ENCODE data around the gene ZNF492.
"Not testable (repeated sequence)": the region's sequence is repeated elsewhere in the genome, so short reads cannot be mapped to it uniquely, and the experiment has no call there.

The ZNF492 gene

DNA sequence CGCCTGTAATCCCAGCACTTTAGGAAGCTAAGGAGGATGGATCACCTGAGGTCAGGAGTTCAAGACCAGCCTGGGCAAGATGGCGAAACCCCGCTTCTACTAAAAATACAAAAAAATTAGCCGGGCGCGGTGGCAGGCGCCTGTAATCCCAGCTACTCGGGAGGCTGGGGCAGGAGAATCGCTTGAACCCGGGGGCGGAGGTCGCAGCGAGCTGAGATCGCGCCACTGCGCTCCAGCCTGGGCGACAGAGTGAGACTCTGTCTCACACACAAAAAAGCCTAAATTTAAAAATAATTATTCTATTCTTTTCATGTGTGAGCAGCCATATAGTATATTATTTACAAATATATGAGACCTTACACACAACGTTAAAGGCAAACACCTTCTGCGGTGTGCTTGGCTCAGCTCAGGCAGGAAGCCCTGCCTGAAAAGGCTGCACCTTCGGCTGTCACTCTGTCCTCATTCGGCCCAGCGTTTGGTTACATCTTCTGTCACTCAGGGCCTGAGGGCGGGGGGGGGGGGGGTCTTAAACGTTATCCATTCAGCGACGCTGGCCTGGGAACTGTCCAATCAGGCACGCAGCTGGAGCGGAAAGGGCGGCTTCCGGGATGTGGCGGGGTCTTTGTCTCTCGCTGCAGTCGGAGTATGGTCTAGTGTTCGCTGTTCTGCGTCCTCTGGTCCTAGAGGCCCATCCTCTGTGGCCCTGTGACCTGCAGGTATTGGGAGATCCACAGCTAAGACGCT, at the start of gene ZNF492:
ZNF492 (plus strand) TSS at position 619 of the 744 bp plus-strand sequence. CDS start 19,076 bp downstream, outside the sequence.
- peak; percentile 67 for DNase-seq

DNA sequence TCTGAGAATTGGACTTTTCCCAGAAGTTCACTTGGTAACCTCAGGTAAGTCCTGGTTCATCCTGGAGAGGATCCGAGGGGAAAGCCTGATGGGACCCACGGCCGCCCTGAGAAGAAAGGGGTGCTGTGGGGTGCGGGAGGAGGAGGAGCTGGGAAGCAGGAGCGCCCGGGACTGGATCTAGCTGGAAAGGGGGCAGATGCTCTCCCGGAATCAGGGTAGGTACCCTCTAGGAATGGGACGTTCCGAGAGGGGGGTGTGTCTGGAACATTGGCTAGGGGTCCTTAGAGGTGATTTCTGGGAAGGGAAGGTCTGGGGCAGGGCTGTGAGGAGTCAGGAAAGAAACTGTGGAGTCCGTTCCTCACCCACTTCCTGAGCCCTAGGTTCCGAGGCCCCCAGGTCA, 38.7 kb upstream of the ZNF492 start:
- DNase-seq = no peak

DNA sequence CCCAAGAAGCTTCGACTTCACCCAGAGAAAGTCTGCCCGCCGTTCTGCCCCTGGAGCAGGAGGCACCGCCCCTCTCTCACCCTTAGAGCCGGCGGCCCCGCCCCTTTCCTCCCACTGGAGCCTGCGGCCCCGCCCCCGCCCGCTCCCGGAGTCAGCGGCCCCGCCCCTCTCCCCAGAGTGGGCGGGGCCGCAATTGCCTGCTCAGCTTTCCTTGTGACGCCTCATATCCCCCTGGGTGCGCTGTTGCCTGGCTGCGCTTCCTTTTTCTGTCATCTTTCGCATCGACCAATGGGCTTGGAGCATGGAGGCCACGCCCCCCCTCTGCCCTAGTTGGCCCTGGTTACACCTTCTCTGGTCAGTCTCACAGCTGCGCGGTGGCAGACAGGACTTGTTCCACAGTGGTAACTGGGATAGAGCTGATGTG, 38.2 kb upstream of the ZNF492 start:
- DNase-seq = no peak

- no peak for DNase-seq
These were observed 33.2 kb upstream of the ZNF492 start for GRCh38 chr19:22600690-22601648.

GRCh38 chr19:22601906-22602630, 32.1 kb upstream of the ZNF492 start:
- DNase-seq = no peak

- no peak for DNase-seq
These were observed 31.4 kb upstream of the ZNF492 start for GRCh38 chr19:22602631-22603272.

DNA sequence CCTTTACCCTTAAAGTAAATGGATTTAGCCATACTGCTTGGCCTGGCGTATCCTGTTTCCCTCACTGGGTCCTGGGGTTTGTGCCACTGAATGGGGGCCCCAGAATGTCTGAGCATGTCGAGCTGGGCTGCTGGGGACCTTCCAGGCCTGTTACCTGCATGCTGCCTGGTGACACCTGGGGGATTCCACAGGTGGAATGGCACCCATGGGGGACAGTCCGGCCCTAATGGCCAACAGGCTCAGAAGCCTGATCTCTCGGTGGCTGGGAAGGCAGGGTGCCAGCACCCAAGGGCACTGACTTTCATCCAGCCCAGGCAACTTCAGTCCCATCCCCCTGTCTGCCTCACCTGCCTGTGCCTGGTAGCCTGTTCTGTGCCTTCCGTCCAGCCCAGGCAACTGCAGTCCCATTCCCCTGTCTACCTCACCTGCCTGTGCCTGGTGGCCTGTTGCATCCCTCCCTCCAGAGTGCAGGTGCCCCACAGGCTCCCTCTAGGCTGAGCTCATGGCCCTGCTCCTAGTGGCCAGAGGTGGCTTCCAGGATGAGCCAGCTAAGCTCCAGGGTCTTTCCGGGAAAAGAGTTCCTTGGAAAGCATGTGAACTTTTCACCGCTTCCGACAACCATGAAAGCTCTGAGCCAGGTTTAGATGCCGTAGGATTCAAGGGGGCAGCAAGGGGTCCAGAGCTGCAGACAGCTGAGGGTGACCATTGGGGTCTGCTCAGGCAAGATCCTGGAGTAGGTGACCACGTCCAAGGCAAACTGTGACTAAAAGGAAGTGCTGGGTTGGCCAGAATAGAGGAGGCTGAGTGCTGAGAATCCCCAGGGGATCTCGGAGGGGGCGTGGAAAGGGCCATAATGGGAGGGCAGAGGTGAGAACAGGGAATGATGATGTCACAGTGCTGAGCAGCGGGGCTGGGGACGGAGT, 30.3 kb upstream of the ZNF492 start:
- DNase-seq = no peak

- DNase-seq = no peak
These were observed 29.4 kb upstream of the ZNF492 start for GRCh38 chr19:22604571-22605274.

DNA sequence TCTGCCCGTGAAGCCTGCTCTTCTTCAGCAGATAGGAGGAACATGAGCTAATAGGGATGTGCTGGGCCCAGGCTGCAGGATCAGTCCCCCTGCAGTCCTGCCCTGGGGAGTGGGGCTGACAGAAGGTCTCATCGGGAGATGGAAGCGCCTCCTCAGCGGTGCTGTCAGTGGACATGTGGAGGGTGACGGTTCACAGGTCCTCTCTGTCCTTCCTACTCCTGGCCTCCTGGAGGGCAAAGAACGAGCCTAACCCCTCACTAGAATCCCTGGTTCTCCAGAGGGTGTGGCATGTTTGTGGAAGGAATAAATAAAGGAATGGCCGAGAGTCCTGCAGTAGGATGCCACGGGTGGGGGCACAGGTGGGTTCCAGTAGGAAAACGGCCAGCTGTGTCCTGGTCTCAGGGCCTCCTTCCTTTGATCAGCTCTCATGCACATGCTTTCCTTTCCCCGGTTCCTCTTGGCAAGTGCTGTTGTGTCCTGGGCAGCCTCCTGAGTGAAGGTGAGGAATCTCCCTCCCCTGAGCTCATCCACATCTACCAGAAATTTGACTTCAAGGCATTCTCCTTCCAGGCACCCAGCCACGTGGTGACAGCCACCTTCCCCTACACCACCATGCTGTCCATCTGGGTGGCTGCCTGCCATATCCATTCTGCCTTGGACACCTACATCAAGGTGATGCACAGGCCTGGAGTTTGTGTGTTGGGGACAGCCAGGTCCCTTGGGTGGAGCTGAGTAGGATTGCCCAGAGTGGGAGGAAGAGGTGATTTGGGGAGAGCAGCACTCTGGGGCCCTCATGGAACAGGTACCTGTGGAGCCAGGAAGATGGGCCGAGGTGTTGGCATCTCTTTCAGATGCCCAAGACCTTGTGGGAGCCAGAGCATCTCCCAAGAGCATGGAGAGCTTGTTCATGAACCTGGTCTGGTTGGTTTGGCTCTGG, 28.6 kb upstream of the ZNF492 start:
- DNase-seq = no peak

- DNase-seq = no peak
These were observed 27.9 kb upstream of the ZNF492 start for GRCh38 chr19:22606212-22606553.

DNA sequence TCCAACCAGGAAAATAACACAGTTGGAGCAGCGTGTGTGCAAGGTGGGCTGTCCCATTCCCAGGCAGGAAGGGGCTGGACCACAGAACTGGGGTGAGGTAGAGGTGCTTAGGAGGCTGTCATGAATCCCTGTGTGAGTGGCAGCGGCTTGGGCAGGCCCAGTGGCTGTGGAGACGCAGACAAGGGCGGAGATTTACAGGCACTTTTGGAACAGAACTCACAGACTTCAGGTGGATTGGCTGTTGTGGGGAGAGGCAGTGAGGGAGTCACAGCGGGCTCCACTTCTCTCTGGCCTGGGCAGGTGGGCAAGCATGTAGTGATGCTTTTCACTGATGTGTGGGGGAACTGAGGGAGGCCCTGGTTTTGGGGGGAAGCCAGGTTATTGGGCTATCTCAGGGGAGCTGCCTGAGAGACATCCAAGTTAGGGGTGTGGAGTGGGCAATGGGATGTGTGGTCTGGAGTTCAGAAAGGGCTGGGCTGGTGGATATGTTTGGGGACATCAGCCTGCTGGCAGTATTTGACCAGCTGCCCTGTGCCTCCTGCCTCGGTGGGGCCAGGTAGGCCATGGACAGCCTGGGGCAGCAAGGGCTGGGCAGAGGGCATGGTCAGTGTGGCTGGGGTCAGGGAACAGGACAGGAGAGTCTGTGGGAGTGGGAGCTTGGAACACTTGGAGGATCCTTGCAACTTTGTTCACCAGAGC, 27.0 kb upstream of the ZNF492 start:
- no peak for DNase-seq

GRCh38 chr19:22607653-22608430, 26.3 kb upstream of the ZNF492 start:
- DNase-seq = no peak

GRCh38 chr19:22608441-22608840, 25.7 kb upstream of the ZNF492 start:
- no peak for DNase-seq

DNA sequence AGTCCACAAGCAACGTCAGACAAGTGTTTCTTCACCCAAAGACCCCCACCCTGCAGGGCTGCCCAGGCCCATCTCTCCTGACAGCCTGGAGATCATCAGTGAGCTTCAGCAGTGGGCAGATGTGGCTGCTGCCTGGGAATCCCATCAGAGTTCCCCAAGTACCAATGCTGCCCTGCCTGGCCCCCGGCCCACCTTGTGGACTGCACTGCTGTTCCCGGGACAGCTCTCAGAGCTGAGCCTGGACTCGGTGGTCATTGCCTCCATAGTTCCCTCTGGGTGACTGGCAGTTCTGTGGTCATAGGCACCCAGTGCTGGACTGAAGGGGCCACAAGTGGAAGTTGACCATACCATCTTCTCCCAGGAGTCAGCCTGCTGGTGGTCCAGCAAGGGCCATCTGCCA, 24.5 kb upstream of the ZNF492 start:
- DNase-seq = no peak

GRCh38 chr19:22610121-22610520, 24.0 kb upstream of the ZNF492 start:
- DNase-seq = no peak

DNA sequence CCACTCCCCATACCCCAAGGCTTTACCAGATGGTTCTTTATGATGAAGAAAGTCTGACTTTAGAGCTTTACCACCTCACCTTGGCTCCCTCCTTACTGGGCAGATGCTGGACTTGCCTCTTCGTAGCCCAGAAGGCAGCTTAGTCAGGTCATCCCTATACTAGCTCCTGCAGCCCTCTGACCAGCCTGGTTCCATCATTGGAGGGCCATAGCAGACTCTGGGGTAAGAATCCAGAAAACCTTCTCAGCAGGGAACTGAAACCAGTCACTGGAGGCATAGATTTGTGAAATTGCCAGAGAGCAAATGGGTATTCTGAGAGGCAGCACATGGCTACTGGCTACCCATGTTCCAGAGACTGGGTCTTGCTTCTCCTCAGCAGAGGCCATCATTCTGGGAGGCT, 21.8 kb upstream of the ZNF492 start:
- DNase-seq = no peak

- no peak for DNase-seq
These were observed 17.5 kb upstream of the ZNF492 start for GRCh38 chr19:22616659-22617058.

- DNase-seq = not testable (repeated sequence)
These were observed 16.9 kb upstream of the ZNF492 start for GRCh38 chr19:22617181-22617580.
